HG02852 (cell line): ENCODE results near the gene PADI3.

Source experiments
- ATAC-seq: cut with Tn5 transposase; IDR thresholded peaks from one replicate; pipeline ENCODE4 v1.9.1; 2021; ENCODE audit warnings: mild to moderate bottlenecking, moderate library complexity; ENCODE audit not compliant: unreplicated experiment

Gene PADI3

GRCh38 chr1:17295292-17295691 is 46.4 kb downstream of the PADI3 start:
- ATAC-seq = no peak

- no peak for ATAC-seq
These were observed 47.2 kb downstream of the PADI3 start for GRCh38 chr1:17296086-17296485.

GRCh38 chr1:17297991-17298390 is 49.1 kb downstream of the PADI3 start:
- no peak for ATAC-seq

GRCh38 chr1:17301767-17302166 is 52.9 kb downstream of the PADI3 start:
- ATAC-seq = no peak

GRCh38 chr1:17304151-17304825 is 55.4 kb downstream of the PADI3 start:
- no peak for ATAC-seq

- no peak for ATAC-seq
These were observed 55.9 kb downstream of the PADI3 start for GRCh38 chr1:17304826-17305175.

GRCh38 chr1:17305576-17306095 is 56.7 kb downstream of the PADI3 start:
- ATAC-seq = no peak

- no peak for ATAC-seq
These were observed 57.5 kb downstream of the PADI3 start for GRCh38 chr1:17306407-17306806.

GRCh38 chr1:17306921-17307320 is 58.0 kb downstream of the PADI3 start:
- no peak for ATAC-seq

GRCh38 chr1:17307329-17307728 is 58.4 kb downstream of the PADI3 start:
- no peak for ATAC-seq

GRCh38 chr1:17307946-17308345 is 59.0 kb downstream of the PADI3 start, which contains the start of gene PADI4:
PADI4 (plus strand) TSS chr1:17308197; CDS start chr1:17308223, 26 bp downstream.
- ATAC-seq = no peak

GRCh38 chr1:17308593-17308992 is 59.7 kb downstream of the PADI3 start:
- ATAC-seq = no peak

- ATAC-seq = no peak
These were observed 60.6 kb downstream of the PADI3 start for GRCh38 chr1:17309426-17310067.

- ATAC-seq = no peak
These were observed 61.3 kb downstream of the PADI3 start for GRCh38 chr1:17310068-17310640.

- ATAC-seq = no peak
These were observed 64.8 kb downstream of the PADI3 start for GRCh38 chr1:17313530-17314309.

- no peak for ATAC-seq
These were observed 65.6 kb downstream of the PADI3 start for GRCh38 chr1:17314491-17314971.

GRCh38 chr1:17315542-17316130 is 66.7 kb downstream of the PADI3 start:
- no peak for ATAC-seq

- no peak for ATAC-seq
These were observed 67.8 kb downstream of the PADI3 start for GRCh38 chr1:17316704-17317103.

GRCh38 chr1:17318262-17318661 is 69.4 kb downstream of the PADI3 start:
- no peak for ATAC-seq

GRCh38 chr1:17319561-17320350 is 70.9 kb downstream of the PADI3 start:
- no peak for ATAC-seq
